Thoracic aorta (tissue), 2 donors: ENCODE measurements around the gene DDX52. TPM values are rescaled to one million over a fixed set of nuclear protein-coding genes. Genes with fewer than 3 reads are reported as not detected.

Experiments used
- ATAC-seq: fragments of 150-250 bp; one replicate; pipeline ENCODE4 v1.8.0; 2017; ENCODE audit warnings: low read depth; ENCODE audit not compliant: insufficient number of reproducible peaks, low FRiP score
- DNase-seq: peaks from one replicate; pipeline ENCODE4 v3.0.0-alpha.2; 2020; ENCODE audit warnings: low spot score
- H3K27ac ChIP-seq, 2 donors: fragments of 200-600 bp; sonication (generic); 1 replicate in 1 of 2; 2 replicates in 1 of 2; pipeline ENCODE4 v1.5.1; 2016; ENCODE audit warnings: mild to moderate bottlenecking in 2 of 2, moderate library complexity in 2 of 2
- H3K27me3 ChIP-seq: fragments of 200-600 bp; sonication (generic); replicated peaks from 2 replicates; pipeline ENCODE4 v1.6.0; 2016; ENCODE audit warnings: mild to moderate bottlenecking; ENCODE audit not compliant: insufficient read depth
- H3K36me3 ChIP-seq: fragments of 200-600 bp; sonication (generic); one replicate; pipeline ENCODE4 v1.5.1; 2016
- H3K4me1 ChIP-seq, 2 donors: fragments of 200-600 bp; sonication (generic); 1 replicate in 1 of 2; 2 replicates in 1 of 2; pipeline versions ENCODE4 v1.5.1 to v1.6.0; 2016; ENCODE audit warnings: low read depth in 2 of 2, mild to moderate bottlenecking in 1 of 2; ENCODE audit not compliant: control insufficient read depth in 1 of 2
- H3K4me3 ChIP-seq: fragments of 200-600 bp; sonication (generic); 2 replicates; pipeline ENCODE4 v1.5.1; 2016; ENCODE audit warnings: mild to moderate bottlenecking
- H3K9me3 ChIP-seq: fragments of 200-600 bp; sonication (generic); 2 replicates; pipeline ENCODE4 v1.5.1; 2016
- CTCF ChIP-seq: fragments of 200-600 bp; sonication (generic); IDR thresholded peaks from one replicate; pipeline ENCODE4 v1.5.1; 2019; ENCODE audit warnings: antibody characterized with exemption
- total RNA-seq, 2 donors: library from RNA; depleted of rRNA; stranded (reverse); fragments of >200 nt; gene quantifications; one replicate each; pipeline versions ENCODE4 v1.1.0 to v1.2.3, GENCODE V29; 2016

Gene DDX52
- total RNA-seq, 2 donors from 2014 or later = 9.2 to 22.7 TPM

GRCh38 chr17:37605081-37605480, 38.2 kb downstream of the DDX52 start:
- Histone ChIP-seq H3K36me3 (no peaks in the 10 kb centered on the region), H3K4me3 (no peak overlapping the region), H3K27ac (no peak overlapping the region), H3K9me3 (no peaks in the 10 kb centered on the region), H3K4me1 (peaks cover 26 to 30% of the 10 kb centered on the region in 2 donors), H3K27me3 (no peaks in the 10 kb centered on the region)
- ATAC-seq (no peak), DNase-seq (no peak)
- no peak for TF ChIP-seq CTCF

GRCh38 chr17:37604556-37604955, 38.7 kb downstream of the DDX52 start:
- no peak for TF ChIP-seq CTCF
- Histone ChIP-seq H3K4me3 (no peak overlapping the region), H3K27me3 (no peaks in the 10 kb centered on the region), H3K4me1 (peaks cover 22 to 25% of the 10 kb centered on the region in 2 donors), H3K27ac (no peak overlapping the region), H3K36me3 (no peaks in the 10 kb centered on the region), H3K9me3 (no peaks in the 10 kb centered on the region)
- ATAC-seq (no peak), DNase-seq (no peak)

GRCh38 chr17:37598145-37598544, 45.1 kb downstream of the DDX52 start:
- Histone ChIP-seq H3K36me3 (peaks cover 34% of the 10 kb centered on the region), H3K27me3 (no peaks in the 10 kb centered on the region), H3K4me1 (no peaks in the 10 kb centered on the region), H3K9me3 (no peaks in the 10 kb centered on the region), H3K27ac (no peak overlapping the region), H3K4me3 (no peak overlapping the region)
- no peak for DNase-seq
- ATAC-seq = no peak
- TF ChIP-seq CTCF = no peak

- no peaks in the 10 kb centered on the region for H3K9me3 ChIP-seq
- no peak overlapping the region for H3K27ac ChIP-seq
- peaks cover 29% of the 10 kb centered on the region for H3K36me3 ChIP-seq
- DNase-seq (no peak), ATAC-seq (no peak)
- no peak overlapping the region for H3K4me3 ChIP-seq
- no peaks in the 10 kb centered on the region for H3K27me3 ChIP-seq
- TF ChIP-seq CTCF = no peak
- no peaks in the 10 kb centered on the region for H3K4me1 ChIP-seq
Measured at GRCh38 chr17:37592291-37592690, 51.0 kb downstream of the DDX52 start.

- no peaks in the 10 kb centered on the region for H3K27me3 ChIP-seq
- H3K36me3 ChIP-seq = peaks cover 37% of the 10 kb centered on the region
- DNase-seq (no peak), ATAC-seq (no peak)
- H3K27ac ChIP-seq = no peak overlapping the region
- H3K4me1 ChIP-seq = no peaks in the 10 kb centered on the region
- no peaks in the 10 kb centered on the region for H3K9me3 ChIP-seq
- no peak overlapping the region for H3K4me3 ChIP-seq
- TF ChIP-seq CTCF = no peak
Measured at GRCh38 chr17:37585066-37585465, 58.2 kb downstream of the DDX52 start.
